NCI-H2196 (cell line): ENCODE measurements around the gene ADCY4.

Source experiments
- DNase-seq: peaks from one replicate; lab custom pipeline; 2025; ENCODE audit not compliant: unreplicated experiment; lab: John Stamatoyannopoulos, UW

ADCY4 gene

GRCh38 chr14:24317141-24317928 is 17.5 kb downstream of the ADCY4 start:
- DNase-seq: no peak

- no peak for DNase-seq
Observed at GRCh38 chr14:24316597-24316950, 18.3 kb downstream of the ADCY4 start.

GRCh38 chr14:24315807-24316596 is 18.9 kb downstream of the ADCY4 start:
- DNase-seq: no peak

- no peak for DNase-seq
Observed at GRCh38 chr14:24315243-24315806, 19.5 kb downstream of the ADCY4 start.

- DNase-seq: no peak
Observed at GRCh38 chr14:24314377-24315193, 20.3 kb downstream of the ADCY4 start.

- DNase-seq: no peak
Observed at GRCh38 chr14:24313913-24314312, 21.0 kb downstream of the ADCY4 start.

- no peak for DNase-seq
Observed at GRCh38 chr14:24312736-24313507, 21.9 kb downstream of the ADCY4 start.

GRCh38 chr14:24311837-24312615 is 22.8 kb downstream of the ADCY4 start:
- no peak for DNase-seq

GRCh38 chr14:24310646-24311604 is 23.9 kb downstream of the ADCY4 start, which contains the start of gene LTB4R:
TSS of gene LTB4R (plus strand) at chr14:24311502. CDS start at chr14:24315652, 4,150 bp downstream.
- DNase-seq: peak; percentile 81

- DNase-seq: peak; percentile 45
Observed at GRCh38 chr14:24310265-24310645, 24.6 kb downstream of the ADCY4 start.

GRCh38 chr14:24309538-24310264 is 25.2 kb downstream of the ADCY4 start, which contains the start of gene LTB4R2:
TSS of gene LTB4R2 (plus strand) at chr14:24310140. CDS start at chr14:24310665, 525 bp downstream.
- DNase-seq: no peak

- no peak for DNase-seq
Observed at GRCh38 chr14:24308342-24309124, 26.3 kb downstream of the ADCY4 start.

GRCh38 chr14:24307575-24308341 is 27.1 kb downstream of the ADCY4 start, which contains the start of gene CIDEB:
TSS of gene CIDEB (minus strand) at chr14:24307977. CDS start at chr14:24307858, 119 bp downstream.
- peak; percentile 72 for DNase-seq

GRCh38 chr14:24307156-24307574 is 27.7 kb downstream of the ADCY4 start:
- DNase-seq: no peak

- DNase-seq: no peak
Observed at GRCh38 chr14:24304019-24304387, 30.9 kb downstream of the ADCY4 start.
